Raji (cell line): ENCODE results near the gene IL12A.

Source experiments
- POLR2A ChIP-seq: IDR thresholded peaks from 2 replicates; pipeline ENCODE4 v1.6.1; 2011; ENCODE audit warnings: low read depth, low read length, control low read depth; ENCODE audit not compliant: insufficient read depth

Gene IL12A

GRCh38 chr3:159988617-159989271 lies at the start of gene IL12A:
Gene IL12A (plus strand): TSS chr3:159988835.
- no peak for TF ChIP-seq POLR2A

- TF ChIP-seq POLR2A = no peak
Observed at GRCh38 chr3:159941038-159942000, 47.3 kb upstream of the IL12A start.

- TF ChIP-seq POLR2A = no peak
Observed at GRCh38 chr3:159944781-159945180, 43.9 kb upstream of the IL12A start.

GRCh38 chr3:159945930-159946329 lies 42.7 kb upstream of the IL12A start:
- TF ChIP-seq POLR2A = no peak

GRCh38 chr3:159947220-159947619 lies 41.4 kb upstream of the IL12A start:
- TF ChIP-seq POLR2A = no peak

- TF ChIP-seq POLR2A = no peak
Observed at GRCh38 chr3:159948429-159949144, 40.0 kb upstream of the IL12A start.

GRCh38 chr3:159950156-159950898 lies 38.3 kb upstream of the IL12A start:
- TF ChIP-seq POLR2A = no peak

- no peak for TF ChIP-seq POLR2A
Observed at GRCh38 chr3:159951540-159951939, 37.1 kb upstream of the IL12A start.

GRCh38 chr3:159953325-159954085 lies 35.1 kb upstream of the IL12A start:
- no peak for TF ChIP-seq POLR2A

- TF ChIP-seq POLR2A = no peak
Observed at GRCh38 chr3:159960188-159961148, 28.2 kb upstream of the IL12A start.

- TF ChIP-seq POLR2A = no peak
Observed at GRCh38 chr3:159964166-159964973, 24.3 kb upstream of the IL12A start.

- TF ChIP-seq POLR2A = no peak
Observed at GRCh38 chr3:159971311-159971710, 17.3 kb upstream of the IL12A start.

- TF ChIP-seq POLR2A = no peak
Observed at GRCh38 chr3:159977295-159977694, 11.3 kb upstream of the IL12A start.

GRCh38 chr3:159978353-159978752 lies 10.3 kb upstream of the IL12A start:
- no peak for TF ChIP-seq POLR2A
